HG03045 (cell line): ENCODE data around the gene ARSI.

ENCODE experiments used
- ATAC-seq: cut with Tn5 transposase; IDR thresholded peaks from one replicate; pipeline ENCODE4 v1.9.1; 2021; ENCODE audit warnings: mild to moderate bottlenecking, moderate library complexity; ENCODE audit not compliant: unreplicated experiment

The ARSI gene

GRCh38 chr5:150295172-150295634 lies 7.5 kb downstream of the ARSI start:
- ATAC-seq: no peak

- no peak for ATAC-seq
Observed at GRCh38 chr5:150294551-150295071, 8.1 kb downstream of the ARSI start.

GRCh38 chr5:150293091-150293941 lies 9.4 kb downstream of the ARSI start:
- ATAC-seq: no peak

GRCh38 chr5:150291388-150292385 lies 11.0 kb downstream of the ARSI start:
- no peak for ATAC-seq

GRCh38 chr5:150289551-150290390 lies 12.9 kb downstream of the ARSI start, which contains the start of gene CAMK2A:
CAMK2A (minus strand) TSS chr5:150289773; CDS start chr5:150289625, 148 bp downstream.
- ATAC-seq: no peak

- no peak for ATAC-seq
Observed at GRCh38 chr5:150288791-150289190, 13.9 kb downstream of the ARSI start.

GRCh38 chr5:150288361-150288760 lies 14.3 kb downstream of the ARSI start:
- no peak for ATAC-seq

- no peak for ATAC-seq
Observed at GRCh38 chr5:150286820-150287219, 15.9 kb downstream of the ARSI start.

GRCh38 chr5:150285114-150285513 lies 17.6 kb downstream of the ARSI start:
- ATAC-seq: no peak

GRCh38 chr5:150284311-150284710 lies 18.4 kb downstream of the ARSI start:
- ATAC-seq: no peak

GRCh38 chr5:150283904-150284303 lies 18.8 kb downstream of the ARSI start:
- ATAC-seq: no peak

- ATAC-seq: no peak
Observed at GRCh38 chr5:150281987-150282386, 20.7 kb downstream of the ARSI start.

- ATAC-seq: no peak
Observed at GRCh38 chr5:150279330-150280020, 23.2 kb downstream of the ARSI start.

- ATAC-seq: no peak
Observed at GRCh38 chr5:150278916-150279315, 23.8 kb downstream of the ARSI start.

GRCh38 chr5:150278046-150278730 lies 24.5 kb downstream of the ARSI start:
- no peak for ATAC-seq

GRCh38 chr5:150277043-150277442 lies 25.7 kb downstream of the ARSI start:
- no peak for ATAC-seq

- no peak for ATAC-seq
Observed at GRCh38 chr5:150274811-150275210, 27.9 kb downstream of the ARSI start.

- ATAC-seq: no peak
Observed at GRCh38 chr5:150272531-150272930, 30.2 kb downstream of the ARSI start.

- no peak for ATAC-seq
Observed at GRCh38 chr5:150271923-150272322, 30.8 kb downstream of the ARSI start.
